ENCODE results near the gene GRIN2A.

GRCh38 chr16:9798952-9799580 is 383.2 kb downstream of the GRIN2A start:
- TF ChIP-seq EZH2 (IDR thresholded peaks at IDR 0.05; ENCODE audit: low read length) (no peak), CTCF (optimal IDR thresholded peaks at IDR 0.05 in 1 of 3, IDR thresholded peaks at IDR 0.05 in 1 of 3, conservative IDR thresholded peaks at IDR 0.05 in 1 of 3; ENCODE audit: extremely low read depth in 1 of 3, insufficient read depth in 2 of 3, low read length in 3 of 3) (no peak)

All from keratinocyte (primary cell).